Activated naive CD4-positive, alpha-beta T cell treated with anti-CD3 and anti-CD28 coated beads, Interleukin-2, amount 10 ng/mL, durations not matched to agents 7 days and 5 days (primary cell): ENCODE data around the gene SOX13.

ENCODE experiments used
- CTCF ChIA-PET: fragments of 350-600 bp; sonication (Branson Sonifier 250); formaldehyde crosslinking; loops from one replicate; lab custom pipeline; 2021; ENCODE audit warnings: antibody characterized with exemption; lab: Charles Lee
- DNase-seq: peaks from one replicate; pipeline ENCODE4 v3.0.0-alpha.2; 2020
- H3K27ac Mint-ChIP-seq: one replicate; pipeline ENCODE4 v1.8.0; 2021; ENCODE audit warnings: mild to moderate bottlenecking, moderate library complexity, mixed read lengths
- H3K27me3 Mint-ChIP-seq: one replicate; pipeline ENCODE4 v1.8.0; 2021; ENCODE audit warnings: mild to moderate bottlenecking, mixed read lengths
- H3K36me3 Mint-ChIP-seq: one replicate; pipeline ENCODE4 v1.8.0; 2021; ENCODE audit warnings: mixed read lengths
- H3K4me1 Mint-ChIP-seq: one replicate; pipeline ENCODE4 v1.8.0; 2021; ENCODE audit warnings: mixed read lengths
- H3K4me3 Mint-ChIP-seq: one replicate; pipeline ENCODE4 v1.8.0; 2021; ENCODE audit warnings: mild to moderate bottlenecking, moderate library complexity, mixed read lengths
- H3K9me3 Mint-ChIP-seq: one replicate; pipeline ENCODE4 v1.8.0; 2021; ENCODE audit warnings: mixed read lengths

The SOX13 gene

DNA sequence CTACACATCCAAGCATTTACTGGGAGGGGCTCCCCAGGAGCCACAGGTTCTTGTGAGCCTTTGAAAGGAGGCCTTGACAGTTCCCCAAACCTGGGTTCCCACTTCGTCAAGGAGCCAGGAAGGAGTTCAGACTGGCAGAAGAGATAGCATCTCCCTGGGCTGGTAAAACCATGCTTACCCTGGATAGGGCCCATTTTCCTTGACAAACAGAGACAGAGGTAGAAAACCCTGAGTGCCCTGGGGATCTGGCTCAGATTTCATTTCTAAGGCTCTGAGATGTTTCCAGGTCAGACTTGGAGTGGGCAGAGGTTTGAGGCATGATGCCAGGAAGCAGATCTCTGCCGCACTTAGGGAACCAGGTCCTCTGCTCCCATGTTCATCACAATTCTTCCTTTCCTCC, 76.2 kb downstream of the SOX13 start:
- H3K36me3 Mint-ChIP-seq = no peaks in the 10 kb centered on the region
- peak; percentile 10 for DNase-seq
- H3K4me1 Mint-ChIP-seq = no peaks in the 10 kb centered on the region
- H3K9me3 Mint-ChIP-seq = no peaks in the 10 kb centered on the region
- CTCF ChIA-PET = interaction anchor here (1.2 to 1.8 kb wide), 2 partner anchors 13 to 21 kb away, joined by 3 to 4 read pairs; no protein-coding TSS in a partner anchor
- no peak overlapping the region for H3K4me3 Mint-ChIP-seq
- H3K27me3 Mint-ChIP-seq = peaks cover 54% of the 10 kb centered on the region
- no peak overlapping the region for H3K27ac Mint-ChIP-seq

GRCh38 chr1:204149635-204150565, 77.0 kb downstream of the SOX13 start:
- Mint-ChIP-seq H3K27ac (no peak overlapping the region), H3K4me3 (peak overlapping the region; percentile 49), H3K36me3 (no peaks in the 10 kb centered on the region), H3K27me3 (peaks cover 62% of the 10 kb centered on the region), H3K9me3 (no peaks in the 10 kb centered on the region), H3K4me1 (no peaks in the 10 kb centered on the region)
- peak; percentile 6 for DNase-seq
- CTCF ChIA-PET = interaction anchor here (1.1 to 1.8 kb wide), 3 partner anchors 12 to 21 kb away, joined by 3 to 4 read pairs (median 4); no protein-coding TSS in a partner anchor

DNA sequence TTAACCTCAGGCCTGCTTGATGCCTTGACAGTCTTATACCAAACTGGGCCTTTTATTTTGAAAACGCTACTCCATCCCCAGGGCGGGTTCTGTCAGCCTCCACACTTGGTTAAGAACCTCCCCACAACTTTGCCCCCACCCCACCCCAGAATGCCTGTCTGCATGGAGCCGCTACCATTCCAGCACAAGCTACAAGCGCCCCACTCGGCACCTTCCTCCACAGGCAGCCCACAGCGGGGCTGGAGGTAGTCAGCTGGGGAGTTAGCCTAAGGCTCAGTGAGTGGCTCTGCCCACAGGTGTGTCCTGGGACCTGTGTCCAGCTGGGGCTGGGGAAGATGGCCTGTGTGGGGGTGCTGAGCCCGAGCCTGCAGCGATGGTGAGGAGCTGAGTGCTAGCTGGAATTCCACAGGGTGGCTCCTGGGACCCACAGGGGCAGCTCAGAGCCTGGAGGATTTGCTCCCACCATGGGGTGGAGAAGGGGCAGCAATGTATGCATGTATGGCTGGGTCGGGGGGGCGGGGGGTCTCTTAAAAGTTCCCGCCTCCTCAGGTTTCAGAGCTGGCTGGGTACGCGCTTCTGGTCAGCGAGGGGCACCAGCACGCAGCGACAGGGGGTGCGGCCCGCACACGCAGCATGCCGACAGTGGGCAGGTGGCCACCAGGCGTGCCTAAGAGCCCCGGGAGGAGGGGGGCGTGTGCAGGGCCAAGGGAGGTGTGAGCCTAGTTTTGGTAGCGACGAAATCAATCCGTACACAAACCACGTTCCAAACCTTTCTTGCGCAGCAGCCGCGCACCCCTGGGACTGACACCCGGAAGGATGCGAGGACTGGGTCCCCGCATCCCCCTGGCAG, 78.0 kb downstream of the SOX13 start:
- Mint-ChIP-seq H3K4me3 (peak overlapping the region; percentile 49), H3K27me3 (peaks cover 66% of the 10 kb centered on the region), H3K4me1 (no peaks in the 10 kb centered on the region), H3K9me3 (no peaks in the 10 kb centered on the region), H3K36me3 (no peaks in the 10 kb centered on the region), H3K27ac (no peak overlapping the region)
- CTCF ChIA-PET = interaction anchor here (1.1 kb wide), 1 partner anchor 12 kb away, joined by 4 read pairs; no protein-coding TSS in a partner anchor
- DNase-seq = no peak

- CTCF ChIA-PET = no interaction called here
- no peaks in the 10 kb centered on the region for H3K36me3 Mint-ChIP-seq
- DNase-seq = peak; percentile 58
- H3K9me3 Mint-ChIP-seq = no peaks in the 10 kb centered on the region
- no peaks in the 10 kb centered on the region for H3K4me1 Mint-ChIP-seq
- no peak within 1 kb of the TSS for H3K27ac Mint-ChIP-seq
- H3K27me3 Mint-ChIP-seq = peaks cover 66% of the 10 kb centered on the region
- peak within 1 kb of the TSS; percentile 50 for H3K4me3 Mint-ChIP-seq
Observed at GRCh38 chr1:204151552-204152309, 78.8 kb downstream of the SOX13 start, which contains the start of gene ETNK2. ETNK2 (minus strand) TSS chr1:204152044; CDS start chr1:204151852, 192 bp downstream.

DNA sequence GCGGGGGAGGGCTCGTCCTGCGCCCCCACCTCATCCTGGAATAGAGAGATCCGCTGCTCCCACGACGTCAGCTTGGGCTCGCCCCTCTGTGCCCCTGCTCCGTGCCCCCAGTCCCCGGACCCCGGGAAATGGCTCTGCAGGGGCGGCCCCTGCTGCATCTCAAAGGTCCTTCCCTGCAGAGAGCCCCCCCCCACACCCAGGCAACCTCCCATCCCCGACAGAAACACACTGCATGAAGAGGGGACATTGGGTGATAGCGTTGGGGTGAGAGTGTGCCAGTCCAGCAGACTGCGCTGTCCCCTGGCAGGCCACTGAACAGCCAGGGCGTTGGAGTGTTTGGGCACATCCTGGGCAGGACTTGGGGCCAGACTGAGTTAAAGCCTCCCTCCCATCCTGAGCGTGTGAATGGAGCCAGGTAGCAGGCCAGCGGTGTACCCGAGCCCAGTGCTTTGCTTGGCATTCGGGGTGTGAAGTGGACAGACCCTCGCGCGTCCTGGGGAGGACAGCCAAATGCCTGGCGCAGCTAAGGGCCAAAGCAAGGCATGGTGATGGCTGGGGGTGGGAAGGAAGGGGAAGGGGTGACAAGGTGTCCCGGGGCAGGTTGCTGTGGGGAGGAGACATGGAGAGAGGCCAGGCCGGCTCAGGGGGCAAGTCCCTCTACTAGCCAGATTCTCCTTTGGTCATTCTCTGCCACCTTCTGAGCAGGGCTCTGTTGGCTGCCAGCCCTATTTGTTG, 79.6 kb downstream of the SOX13 start:
- Mint-ChIP-seq H3K4me1 (no peaks in the 10 kb centered on the region), H3K9me3 (no peaks in the 10 kb centered on the region), H3K4me3 (peak overlapping the region; percentile 50), H3K27ac (no peak overlapping the region), H3K27me3 (peaks cover 68% of the 10 kb centered on the region), H3K36me3 (no peaks in the 10 kb centered on the region)
- CTCF ChIA-PET = no interaction called here
- DNase-seq = no peak

DNA sequence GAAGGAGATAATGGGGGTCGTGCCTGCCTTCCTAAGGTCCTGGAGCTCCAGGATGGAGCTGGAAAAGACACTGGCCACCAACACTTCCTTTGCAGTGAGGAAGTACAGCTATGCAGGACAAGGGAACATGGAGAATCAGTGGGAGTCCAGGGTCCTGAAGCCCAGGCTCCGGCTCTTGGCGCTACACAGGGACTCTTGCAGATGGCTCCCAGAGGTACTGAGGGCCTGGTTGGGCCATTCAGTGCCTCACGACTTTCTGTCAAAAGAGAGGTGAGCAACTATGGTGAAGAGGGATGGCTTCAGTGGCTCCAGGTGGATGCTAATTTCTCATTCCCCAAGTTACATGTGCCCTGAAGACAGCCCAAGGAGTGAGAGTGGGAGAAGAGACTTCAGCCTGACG, 80.8 kb downstream of the SOX13 start:
- peaks cover 71% of the 10 kb centered on the region for H3K27me3 Mint-ChIP-seq
- no peak for DNase-seq
- no peaks in the 10 kb centered on the region for H3K36me3 Mint-ChIP-seq
- H3K4me1 Mint-ChIP-seq = no peaks in the 10 kb centered on the region
- H3K27ac Mint-ChIP-seq = peak overlapping the region; percentile 47
- H3K9me3 Mint-ChIP-seq = no peaks in the 10 kb centered on the region
- CTCF ChIA-PET = interaction anchor here (0.5 kb wide), 1 partner anchor 245 kb away, joined by 3 read pairs; no protein-coding TSS in a partner anchor
- no peak overlapping the region for H3K4me3 Mint-ChIP-seq

GRCh38 chr1:204154568-204155255, 81.8 kb downstream of the SOX13 start:
- no peak overlapping the region for H3K27ac Mint-ChIP-seq
- H3K4me1 Mint-ChIP-seq = no peaks in the 10 kb centered on the region
- H3K4me3 Mint-ChIP-seq = no peak overlapping the region
- no peak for DNase-seq
- peaks cover 65% of the 10 kb centered on the region for H3K27me3 Mint-ChIP-seq
- no peaks in the 10 kb centered on the region for H3K9me3 Mint-ChIP-seq
- CTCF ChIA-PET = interaction anchor here (0.8 kb wide), 1 partner anchor 9 kb away, joined by 4 read pairs; no protein-coding TSS in a partner anchor
- no peaks in the 10 kb centered on the region for H3K36me3 Mint-ChIP-seq

DNA sequence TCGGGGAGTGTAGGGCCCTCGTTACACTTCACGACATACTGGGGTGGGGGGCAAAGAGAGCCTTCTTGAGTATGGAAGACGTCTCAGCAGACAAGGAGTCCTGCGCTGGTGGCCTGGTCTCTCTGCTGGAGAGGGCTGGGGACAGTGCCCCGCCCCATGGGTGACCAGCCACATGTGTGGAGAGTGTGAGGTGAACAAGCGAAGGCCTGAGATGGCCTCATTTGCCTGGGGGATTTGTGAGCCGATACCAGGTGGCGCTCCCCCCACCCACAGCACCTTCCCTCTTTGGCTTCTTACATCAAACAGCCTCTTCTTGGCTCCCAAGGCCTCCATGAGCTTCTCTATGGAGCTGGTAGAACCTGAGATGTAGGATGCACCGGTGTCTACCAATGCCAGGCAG, 83.0 kb downstream of the SOX13 start:
- Mint-ChIP-seq H3K36me3 (no peaks in the 10 kb centered on the region), H3K27me3 (peaks cover 63% of the 10 kb centered on the region), H3K4me1 (no peaks in the 10 kb centered on the region), H3K4me3 (no peak overlapping the region), H3K27ac (no peak overlapping the region), H3K9me3 (no peaks in the 10 kb centered on the region)
- CTCF ChIA-PET = no interaction called here
- no peak for DNase-seq

DNA sequence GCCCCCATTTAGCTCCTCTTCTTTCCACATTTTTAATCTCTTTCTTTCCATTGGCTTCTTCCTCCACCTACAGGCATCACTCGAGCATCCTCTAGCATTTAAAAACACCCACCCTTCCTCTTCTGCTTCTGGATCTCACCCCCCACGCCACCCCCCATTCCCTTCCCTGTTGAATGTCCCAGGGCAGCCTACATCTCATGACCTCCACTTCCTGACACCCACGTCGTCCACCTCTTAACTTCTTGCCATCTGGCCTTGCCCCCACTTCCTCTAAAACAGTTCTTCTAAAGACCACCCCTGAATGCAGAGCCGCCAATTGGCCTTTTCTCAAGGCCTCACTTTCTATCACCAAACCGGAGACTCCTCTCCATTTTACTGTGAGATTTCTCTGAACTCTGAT, 85.0 kb downstream of the SOX13 start:
- peaks cover 46% of the 10 kb centered on the region for H3K27me3 Mint-ChIP-seq
- H3K9me3 Mint-ChIP-seq = no peaks in the 10 kb centered on the region
- no peaks in the 10 kb centered on the region for H3K4me1 Mint-ChIP-seq
- no peak overlapping the region for H3K4me3 Mint-ChIP-seq
- DNase-seq = no peak
- H3K27ac Mint-ChIP-seq = no peak overlapping the region
- CTCF ChIA-PET = interaction anchor here (1.7 kb wide), 1 partner anchor 19 kb away, joined by 3 read pairs; no protein-coding TSS in a partner anchor
- no peaks in the 10 kb centered on the region for H3K36me3 Mint-ChIP-seq

DNA sequence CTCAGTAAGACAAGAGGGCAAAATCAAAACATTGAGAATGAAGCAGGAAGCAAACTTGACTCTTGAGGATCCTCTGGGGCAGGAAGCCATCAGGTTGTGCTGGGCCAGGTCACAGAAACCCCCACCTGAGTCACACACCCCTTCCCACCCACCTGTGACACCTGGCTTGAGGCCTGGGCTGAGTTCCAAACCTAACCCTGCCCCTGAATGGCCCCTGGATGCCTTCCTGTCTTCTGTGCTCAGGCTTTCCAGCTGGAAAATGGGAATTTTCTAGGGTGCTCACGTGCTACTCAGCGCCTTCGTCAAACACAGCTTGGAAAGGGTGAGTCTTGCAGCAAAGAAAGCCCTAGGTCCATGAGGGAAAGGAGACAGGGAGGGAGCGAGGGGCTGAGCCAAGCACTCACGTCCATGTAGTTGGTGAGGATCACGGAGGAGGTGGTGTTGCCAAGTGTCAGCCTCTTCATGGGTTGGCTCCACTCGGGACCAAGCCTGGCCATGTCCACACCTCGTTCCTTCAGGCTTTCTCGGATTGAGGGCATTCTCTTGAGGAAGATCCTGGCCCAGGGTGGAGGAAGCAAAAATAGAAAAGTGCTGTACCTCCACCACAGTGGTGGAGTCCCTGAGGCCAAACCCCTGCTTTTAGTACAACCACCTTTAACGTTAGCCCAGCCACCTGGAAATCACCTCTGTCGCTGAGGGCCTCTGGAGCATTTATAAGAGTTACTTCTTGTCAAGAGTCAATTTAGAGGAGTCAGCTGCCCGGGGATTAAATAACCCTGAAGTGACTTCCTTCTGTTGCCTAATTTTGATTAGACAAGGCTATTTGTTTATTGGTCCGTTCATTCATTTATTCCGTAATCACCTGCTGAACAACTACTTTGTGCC, 88.9 kb downstream of the SOX13 start:
- Mint-ChIP-seq H3K9me3 (no peaks in the 10 kb centered on the region), H3K4me3 (no peak overlapping the region), H3K4me1 (no peaks in the 10 kb centered on the region), H3K27me3 (peaks cover 29% of the 10 kb centered on the region), H3K27ac (no peak overlapping the region), H3K36me3 (no peaks in the 10 kb centered on the region)
- no peak for DNase-seq
- CTCF ChIA-PET = interaction anchor here (1.0 to 9.7 kb wide), 18 partner anchors 12 to 590 kb away, joined by 3 to 88 read pairs (median 4); partner anchors contain the start of gene GOLT1A

- Mint-ChIP-seq H3K9me3 (peaks cover 6% of the 10 kb centered on the region), H3K27me3 (peaks cover 26% of the 10 kb centered on the region)
- CTCF ChIA-PET = interaction anchor here (0.7 to 9.7 kb wide), 30 partner anchors 12 to 645 kb away, joined by 3 to 88 read pairs (median 4); partner anchors contain the start of gene GOLT1A
Observed at GRCh38 chr1:204162494-204163074, 89.7 kb downstream of the SOX13 start.

More at GRCh38 chr1:204162494-204163074, 89.7 kb downstream of the SOX13 start:
- DNase-seq = peak; percentile 84
- no peaks in the 10 kb centered on the region for H3K4me1 Mint-ChIP-seq
- H3K36me3 Mint-ChIP-seq = no peaks in the 10 kb centered on the region
- H3K4me3 Mint-ChIP-seq = no peak overlapping the region
- H3K27ac Mint-ChIP-seq = no peak overlapping the region
